Activated gamma-delta T cell treated with anti-CD3 and anti-CD28 coated beads, Interleukin-2, amount 50 U/mL, for 16 hours (primary cell): ENCODE data around the gene STK32B.

Experiments
- DNase-seq: peaks from one replicate; pipeline ENCODE4 v3.0.0-alpha.2; 2020; ENCODE audit warnings: low read depth

Gene STK32B

GRCh38 chr4:5125321-5125720, 74.0 kb downstream of the STK32B start:
- no peak for DNase-seq

- DNase-seq: no peak
These were observed 75.0 kb downstream of the STK32B start for GRCh38 chr4:5126231-5126630.

- DNase-seq: no peak
These were observed 75.6 kb downstream of the STK32B start for GRCh38 chr4:5126857-5127256.

- DNase-seq: no peak
These were observed 76.3 kb downstream of the STK32B start for GRCh38 chr4:5127556-5127955.

- no peak for DNase-seq
These were observed 77.3 kb downstream of the STK32B start for GRCh38 chr4:5128569-5128968.

- no peak for DNase-seq
These were observed 81.9 kb downstream of the STK32B start for GRCh38 chr4:5133201-5133600.

- no peak for DNase-seq
These were observed 82.8 kb downstream of the STK32B start for GRCh38 chr4:5133933-5134594.

- no peak for DNase-seq
These were observed 83.3 kb downstream of the STK32B start for GRCh38 chr4:5134620-5135019.

GRCh38 chr4:5137226-5137625, 85.9 kb downstream of the STK32B start:
- no peak for DNase-seq

GRCh38 chr4:5137927-5138326, 86.6 kb downstream of the STK32B start:
- DNase-seq: no peak

- no peak for DNase-seq
These were observed 87.1 kb downstream of the STK32B start for GRCh38 chr4:5138389-5138788.

- DNase-seq: no peak
These were observed 87.9 kb downstream of the STK32B start for GRCh38 chr4:5139141-5139540.

GRCh38 chr4:5141802-5142201, 90.5 kb downstream of the STK32B start:
- no peak for DNase-seq

GRCh38 chr4:5142726-5143125, 91.4 kb downstream of the STK32B start:
- DNase-seq: no peak

- no peak for DNase-seq
These were observed 92.1 kb downstream of the STK32B start for GRCh38 chr4:5143306-5143861.

GRCh38 chr4:5143940-5144339, 92.7 kb downstream of the STK32B start:
- DNase-seq: no peak

GRCh38 chr4:5144384-5144783, 93.1 kb downstream of the STK32B start:
- DNase-seq: no peak

- DNase-seq: no peak
These were observed 95.0 kb downstream of the STK32B start for GRCh38 chr4:5146248-5146647.

GRCh38 chr4:5152521-5152920, 101.2 kb downstream of the STK32B start:
- DNase-seq: no peak

- no peak for DNase-seq
These were observed 105.4 kb downstream of the STK32B start for GRCh38 chr4:5156682-5157081.

GRCh38 chr4:5157791-5158770, 106.8 kb downstream of the STK32B start:
- DNase-seq: no peak

- no peak for DNase-seq
These were observed 107.5 kb downstream of the STK32B start for GRCh38 chr4:5158825-5159224.

- DNase-seq: no peak
These were observed 109.4 kb downstream of the STK32B start for GRCh38 chr4:5160668-5161067.
